H1 (cell line): ENCODE measurements around the gene TFPI2. TPM values are rescaled to one million over a fixed set of nuclear protein-coding genes. Genes with fewer than 3 reads are reported as not detected.

Experiments used
- ASH2L ChIP-seq: fragments of 200-600, 300-600 bp; sonication (generic); IDR thresholded peaks from one replicate; pipeline ENCODE4 v1.7.1; 2017; ENCODE audit warnings: low read length
- BRCA1 ChIP-seq: IDR thresholded peaks from 2 replicates; pipeline ENCODE4 v1.6.1; 2012; ENCODE audit warnings: low read depth, low read length, improper control_type of control experiment
- CHD7 ChIP-seq: fragments of 300-600 bp; sonication (generic); IDR thresholded peaks from 2 replicates; pipeline ENCODE4 v1.7.1; 2012; ENCODE audit warnings: low read length, moderate library complexity, mild to moderate bottlenecking, inconsistent platforms; ENCODE audit not compliant: insufficient replicate concordance
- KDM1A ChIP-seq: fragments of 200-600, 300-600 bp; sonication (generic); IDR thresholded peaks from 2 replicates; pipeline ENCODE4 v1.7.1; 2016; ENCODE audit warnings: mild to moderate bottlenecking, low read length, borderline replicate concordance
- RXRA ChIP-seq: IDR thresholded peaks from 2 replicates; pipeline ENCODE4 v1.6.1; 2011; ENCODE audit warnings: low read depth, mild to moderate bottlenecking, low read length, moderate library complexity; ENCODE audit not compliant: insufficient read depth
- SAP30 ChIP-seq: fragments of 300-600 bp; sonication (generic); IDR thresholded peaks from 2 replicates; pipeline ENCODE4 v1.7.1; 2012; ENCODE audit warnings: low read length, moderate library complexity, mild to moderate bottlenecking, inconsistent platforms; ENCODE audit not compliant: insufficient read depth, insufficient replicate concordance
- SIN3A ChIP-seq, 2 experiments: IDR thresholded peaks in 1 of 2; conservative IDR thresholded peaks in 1 of 2; 2 replicates each; pipeline ENCODE4 v1.6.1; 2011 to 2012; ENCODE audit warnings: low read length in 2 of 2, improper control_type of control experiment in 1 of 2, low read depth in 1 of 2, mild to moderate bottlenecking in 1 of 2
- SRF ChIP-seq: IDR thresholded peaks from 2 replicates; pipeline ENCODE4 v1.6.1; 2011; ENCODE audit warnings: mild to moderate bottlenecking, low read depth, low read length, moderate library complexity
- ZNF274 ChIP-seq: IDR thresholded peaks from 2 replicates; pipeline ENCODE4 v1.7.0; 2012; ENCODE audit warnings: low read length, borderline replicate concordance; ENCODE audit errors: extremely low read depth
- polyA plus RNA-seq, 7 experiments: library from polyadenylated mRNA; depleted of rRNA in 3 of 7; stranded (reverse) in 5 of 7; unstranded in 2 of 7; fragments of >200 nt in 5 of 7; fragments of 200-250 nt in 2 of 7; gene quantifications; 1 replicate in 5 of 7; 2 replicates in 1 of 7; 4 replicates in 1 of 7; pipeline versions ENCODE4 v1.2.1 to v1.2.3, GENCODE V29; 2011 to 2013; ENCODE audit warnings: missing spikeins in 2 of 7, mixed read lengths in 2 of 7
- total RNA-seq: library from RNA; stranded (reverse); fragmentation: NEBNext Ultra II Directional; extraction: Animal tissue kit (Norgen Biotek cat#: 25700); gene quantifications from 2 replicates; pipeline ENCODE4 v1.2.1, GENCODE V29; 2021
- TF ChIP-seq, protein P1 (sequence below): IDR thresholded peaks from 2 replicates; pipeline ENCODE4 v1.6.1; 2012; ENCODE audit warnings: low read length, inconsistent platforms

The TFPI2 gene
- total and polyA plus RNA-seq, 2 of the 8 experiments (the other 6 are each of a cell fraction or from before 2014, with no cell fraction given) = 6.8 to 8.9 TPM

DNA sequence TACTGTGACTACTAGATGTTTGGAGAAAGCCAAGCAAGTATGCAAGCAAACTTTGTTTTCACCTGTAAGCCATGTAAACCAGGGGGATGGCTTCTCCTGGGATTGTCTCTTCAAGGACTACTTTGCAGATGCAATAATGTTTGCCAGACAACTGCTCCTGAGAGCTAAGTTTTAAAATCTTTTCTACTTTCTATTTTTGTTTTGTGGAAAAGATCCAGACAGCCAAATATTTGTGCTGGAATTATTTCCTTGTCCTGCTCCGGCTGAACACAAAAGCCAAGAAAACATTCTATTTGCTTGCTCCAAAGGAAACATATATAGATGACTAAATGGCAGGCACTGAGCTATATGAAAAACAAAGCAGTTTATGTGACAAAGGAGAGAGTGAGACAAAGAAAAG lies 51.6 kb downstream of the TFPI2 start (continued):
- TF ChIP-seq CHD7 (no peak), BRCA1 (no peak), ASH2L (no peak), RXRA (no peak), SRF (no peak), ZNF274 (no peak), KDM1A (no peak), SAP30 (no peak), SIN3A (conservative IDR thresholded peaks at IDR 0.05 in 1 of 2, IDR thresholded peaks at IDR 0.05 in 1 of 2; ENCODE audit: low read depth in 1 of 2, low read length in 2 of 2) (no peak)
- TF ChIP-seq, protein P1, sequence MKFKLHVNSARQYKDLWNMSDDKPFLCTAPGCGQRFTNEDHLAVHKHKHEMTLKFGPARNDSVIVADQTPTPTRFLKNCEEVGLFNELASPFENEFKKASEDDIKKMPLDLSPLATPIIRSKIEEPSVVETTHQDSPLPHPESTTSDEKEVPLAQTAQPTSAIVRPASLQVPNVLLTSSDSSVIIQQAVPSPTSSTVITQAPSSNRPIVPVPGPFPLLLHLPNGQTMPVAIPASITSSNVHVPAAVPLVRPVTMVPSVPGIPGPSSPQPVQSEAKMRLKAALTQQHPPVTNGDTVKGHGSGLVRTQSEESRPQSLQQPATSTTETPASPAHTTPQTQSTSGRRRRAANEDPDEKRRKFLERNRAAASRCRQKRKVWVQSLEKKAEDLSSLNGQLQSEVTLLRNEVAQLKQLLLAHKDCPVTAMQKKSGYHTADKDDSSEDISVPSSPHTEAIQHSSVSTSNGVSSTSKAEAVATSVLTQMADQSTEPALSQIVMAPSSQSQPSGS = no peak
